ENCODE data around the gene SDF4.

Gene SDF4

DNA sequence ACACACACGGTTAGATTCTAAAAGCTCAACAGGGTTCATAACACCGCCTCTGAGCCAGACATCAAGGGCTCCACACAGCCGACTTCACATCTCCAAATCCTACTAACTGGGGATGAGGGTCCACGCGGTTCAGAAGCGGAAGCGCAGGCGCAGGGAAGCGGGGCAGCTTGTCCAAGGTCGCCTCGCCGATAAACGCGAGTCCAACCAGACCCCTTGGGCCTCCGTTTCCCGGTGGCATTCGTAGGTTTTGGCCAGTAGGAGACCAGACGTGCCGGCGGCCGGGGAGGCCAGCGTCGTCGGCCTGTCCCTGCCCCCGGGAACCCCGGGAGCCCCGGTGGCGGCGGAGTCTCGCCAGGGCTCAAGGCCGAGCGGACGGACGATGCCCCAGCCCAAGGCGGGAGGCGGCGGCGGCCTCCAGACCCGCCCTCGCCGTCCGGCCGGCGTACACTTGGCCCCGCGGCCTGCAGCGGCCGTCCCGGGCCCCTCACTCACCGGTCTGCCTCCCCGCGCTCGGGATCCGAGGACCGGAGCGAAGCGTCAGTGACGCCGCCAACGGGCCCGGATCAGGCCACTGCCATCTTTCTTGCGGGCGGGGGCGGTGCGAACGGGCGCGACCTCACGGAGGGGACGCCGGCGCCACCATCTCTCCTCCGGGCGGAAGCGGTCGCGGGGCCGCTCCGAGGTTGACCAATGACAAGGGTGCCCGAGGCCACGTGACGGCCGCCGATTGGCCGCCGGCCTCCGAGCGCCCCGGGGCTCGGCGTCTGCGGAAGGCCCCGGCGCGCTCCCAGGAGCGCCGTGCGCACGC is at the start of gene SDF4:
TSS of gene SDF4 (minus strand) at position 602 of the 808 bp plus-strand sequence. CDS start 3,229 bp downstream, outside the sequence.
- DNase-seq = peak; percentile 90

- DNase-seq = no peak
These were observed 49.1 kb upstream of the SDF4 start for GRCh38 chr1:1280782-1281481.

- no peak for DNase-seq
These were observed 47.2 kb upstream of the SDF4 start for GRCh38 chr1:1279028-1279427.

DNA sequence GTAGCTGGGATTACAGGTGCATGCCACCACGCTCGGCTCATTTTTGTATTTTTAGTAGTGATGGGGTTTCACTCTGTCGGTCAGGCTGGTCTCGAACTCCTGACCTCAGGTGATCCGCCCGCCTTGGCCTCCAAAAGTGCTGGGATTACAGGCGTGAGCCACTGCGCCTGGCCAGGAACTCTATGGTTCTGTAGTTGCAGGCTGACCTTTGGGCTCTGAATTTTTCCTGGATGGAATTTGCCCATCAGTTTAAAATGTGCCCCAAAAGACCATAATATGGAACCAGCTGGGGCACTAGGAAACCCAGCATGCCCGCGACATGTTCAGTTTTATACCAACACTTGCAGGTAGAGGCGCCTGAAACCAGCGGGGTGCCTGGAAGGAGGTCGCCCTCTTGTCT is 46.8 kb upstream of the SDF4 start:
- no peak for DNase-seq

DNA sequence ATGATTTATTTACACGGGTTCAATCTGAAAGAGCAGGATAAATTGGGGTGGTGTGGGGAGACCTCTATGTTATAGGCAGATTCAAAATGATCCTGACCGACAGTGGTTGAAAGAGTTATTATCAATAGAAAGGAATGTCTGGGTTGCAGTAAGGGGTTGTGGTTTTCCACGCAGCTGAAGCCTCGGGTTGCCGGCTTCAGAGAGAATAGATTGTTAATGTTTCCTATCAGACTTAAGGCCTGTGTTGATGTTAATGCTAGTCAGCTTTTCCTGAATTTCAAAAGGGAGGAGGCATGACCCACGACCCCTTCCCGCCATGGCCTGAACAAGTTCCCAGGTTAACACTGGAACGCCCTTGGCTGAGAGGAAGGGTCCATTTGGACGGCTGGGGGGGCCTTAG is 44.0 kb upstream of the SDF4 start:
- DNase-seq = no peak

- no peak for DNase-seq
These were observed 43.2 kb upstream of the SDF4 start for GRCh38 chr1:1274931-1275431.

DNA sequence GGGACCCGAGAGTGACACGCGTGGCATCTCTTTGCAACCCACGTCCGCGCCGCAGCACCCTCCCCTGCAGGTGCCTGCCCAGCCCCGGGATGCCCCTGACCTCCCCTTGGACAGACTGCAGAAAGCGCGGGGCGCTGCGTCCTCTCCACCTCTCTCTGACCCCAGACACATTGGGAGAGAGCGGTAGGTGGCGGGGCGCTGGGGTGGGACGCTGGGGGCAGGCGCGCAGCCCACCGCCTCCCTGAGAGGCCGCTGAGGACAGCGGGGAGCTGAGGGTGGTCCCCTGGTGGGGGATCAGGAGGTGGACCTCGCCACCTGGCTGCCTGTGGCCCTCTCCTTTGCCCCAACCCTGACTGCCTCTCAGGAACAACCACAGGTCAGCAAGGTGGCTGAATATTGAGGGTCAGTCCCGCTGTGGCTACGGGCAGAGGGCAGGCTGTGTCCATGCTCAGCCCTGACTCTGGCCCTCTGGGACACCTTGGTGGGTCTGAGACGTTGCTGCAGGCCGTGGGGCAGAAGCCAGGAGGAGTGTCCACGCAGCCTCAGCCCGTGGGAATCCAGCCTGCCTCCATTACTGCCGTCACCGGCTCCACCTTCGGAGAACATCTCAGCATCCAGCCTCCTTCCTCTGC is 42.6 kb upstream of the SDF4 start:
- no peak for DNase-seq

DNA sequence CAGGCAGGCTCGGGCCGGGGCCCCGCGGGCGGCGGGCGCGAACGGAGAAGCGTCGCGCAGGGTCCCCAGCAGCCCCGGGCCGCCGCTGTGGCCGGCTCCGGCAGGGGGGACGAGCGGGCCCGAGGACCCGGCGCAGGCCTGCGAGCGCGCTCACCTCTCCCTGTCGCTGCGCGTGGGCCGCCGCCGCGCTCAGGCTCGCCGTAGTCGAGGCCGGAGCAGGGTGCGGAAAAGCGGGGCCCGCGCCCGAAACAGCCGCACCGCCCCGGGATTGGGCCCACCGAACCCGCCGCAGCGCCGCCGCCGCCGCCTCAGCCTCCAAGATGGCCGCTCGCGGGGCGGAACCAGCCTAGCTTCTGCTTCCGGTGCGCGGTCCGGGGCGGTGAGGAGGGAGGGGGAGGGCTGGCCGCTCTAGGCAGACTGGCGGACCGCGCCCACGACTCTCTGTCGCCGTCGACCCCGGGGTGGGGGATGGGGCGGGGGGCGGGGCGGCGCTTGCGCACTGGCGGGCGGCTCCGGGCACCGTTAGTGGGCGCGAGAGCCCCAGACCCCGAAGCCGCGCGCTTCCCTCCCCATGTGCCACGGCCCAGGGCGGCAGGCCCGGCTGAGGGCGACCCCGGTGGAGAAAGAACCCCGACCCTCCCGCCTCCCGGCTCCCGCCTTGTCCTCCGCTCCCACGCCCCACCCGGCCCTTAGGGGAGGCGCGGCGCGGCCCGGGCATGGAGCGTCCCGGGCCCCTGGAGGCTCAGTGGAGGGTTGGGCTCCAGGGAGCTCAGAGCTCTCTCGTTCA is 41.9 kb upstream of the SDF4 start, which contains the start of gene UBE2J2:
TSS of gene UBE2J2 (minus strand) at position 343 of the 787 bp plus-strand sequence. CDS start 5,862 bp downstream, outside the sequence.
- peak; percentile 70 for DNase-seq

DNA sequence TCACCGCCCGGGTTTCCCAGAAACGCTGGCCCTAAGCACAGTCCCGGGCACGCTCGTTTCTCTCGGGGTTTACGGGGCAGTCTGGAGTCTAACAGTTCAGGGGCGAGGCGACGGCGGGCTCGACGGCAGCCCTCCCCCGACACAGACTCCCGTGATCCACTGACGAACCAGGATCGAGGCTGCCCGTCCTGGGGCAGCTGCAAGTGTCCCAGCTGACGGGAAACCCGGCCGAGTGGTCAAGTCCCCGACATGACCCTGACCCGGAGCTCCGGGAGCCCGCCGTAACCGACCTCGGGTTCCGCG is 41.4 kb upstream of the SDF4 start:
- no peak for DNase-seq

GRCh38 chr1:1272341-1273208 is 40.8 kb upstream of the SDF4 start:
- no peak for DNase-seq

GRCh38 chr1:1270813-1271212 is 39.0 kb upstream of the SDF4 start:
- DNase-seq = no peak

DNA sequence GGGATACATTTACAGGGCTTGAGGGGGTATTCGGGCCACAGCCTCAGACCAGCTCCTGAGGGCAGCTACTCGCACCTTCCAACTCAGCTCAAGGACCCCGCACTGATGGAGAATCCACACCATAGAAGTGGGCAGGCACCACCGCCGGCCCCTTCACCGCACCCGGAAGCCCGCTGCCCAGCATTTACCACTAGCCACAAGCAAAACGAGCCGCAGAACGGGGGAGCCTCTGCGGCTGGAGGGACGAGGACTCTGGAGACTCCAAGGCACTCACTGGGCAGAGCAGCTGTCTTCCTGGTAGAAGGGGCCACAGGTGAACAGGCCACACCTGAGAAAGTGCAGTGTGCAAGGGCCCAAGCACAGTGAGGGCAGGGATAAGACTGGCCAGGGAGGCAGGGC is 36.5 kb upstream of the SDF4 start:
- DNase-seq = no peak

DNA sequence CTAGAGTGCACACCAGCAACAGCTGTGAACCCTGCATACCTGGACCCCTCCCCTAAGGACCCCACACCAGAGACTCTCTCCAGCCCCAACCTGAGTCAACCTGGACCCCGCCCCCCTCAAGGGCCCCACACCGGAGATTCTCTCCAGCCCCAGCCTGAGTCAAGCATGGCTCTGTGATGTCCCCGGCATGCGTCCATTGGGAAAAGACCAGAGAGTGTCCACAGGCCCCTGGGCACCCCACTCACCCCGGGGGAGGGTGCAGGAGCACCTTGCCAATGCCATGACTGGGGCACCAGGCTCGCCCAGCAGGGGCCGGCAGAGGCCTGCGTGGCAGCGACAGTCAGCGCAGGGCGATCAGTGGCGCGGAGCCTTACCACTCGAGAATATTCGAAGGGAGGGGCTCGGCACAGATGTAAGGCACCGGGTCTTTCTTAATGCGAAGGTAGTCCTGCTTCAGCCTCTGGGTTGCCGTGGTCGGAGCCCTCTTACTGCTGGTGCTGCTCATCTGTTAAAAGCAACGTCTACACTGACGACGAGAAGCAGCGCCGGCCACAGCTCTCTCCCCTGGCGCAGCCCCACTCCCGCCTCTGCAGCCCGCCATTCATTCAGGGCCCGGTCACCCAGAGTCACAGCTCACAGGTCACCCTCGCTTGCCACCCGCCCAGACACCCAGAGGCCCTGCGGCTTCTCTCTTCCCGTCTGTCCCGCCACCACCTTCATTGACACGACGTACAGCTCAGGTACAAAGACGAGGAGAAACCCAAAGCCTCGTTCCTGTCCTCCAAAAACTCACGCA is 35.9 kb upstream of the SDF4 start:
- no peak for DNase-seq

GRCh38 chr1:1264868-1265272 is 33.1 kb upstream of the SDF4 start:
- DNase-seq = no peak

DNA sequence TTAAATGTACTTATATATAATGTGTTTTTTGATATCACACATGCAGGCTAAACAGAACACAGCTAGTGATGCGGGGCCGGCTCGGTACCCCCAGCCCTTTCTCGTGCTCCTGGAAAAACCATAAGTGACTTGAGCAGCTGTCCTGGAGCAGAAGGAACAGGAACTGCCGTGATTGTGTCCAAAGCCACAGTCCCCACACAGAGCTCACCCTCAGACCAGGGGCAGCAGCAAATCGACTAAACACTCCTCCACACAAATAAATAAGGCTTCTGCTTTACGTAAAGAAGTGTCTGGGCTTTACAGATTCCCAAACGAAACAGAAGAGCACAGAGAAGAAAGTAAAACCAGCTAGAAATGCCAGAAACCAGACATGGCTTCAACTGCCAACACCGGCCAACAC is 32.2 kb upstream of the SDF4 start:
- DNase-seq = no peak

DNA sequence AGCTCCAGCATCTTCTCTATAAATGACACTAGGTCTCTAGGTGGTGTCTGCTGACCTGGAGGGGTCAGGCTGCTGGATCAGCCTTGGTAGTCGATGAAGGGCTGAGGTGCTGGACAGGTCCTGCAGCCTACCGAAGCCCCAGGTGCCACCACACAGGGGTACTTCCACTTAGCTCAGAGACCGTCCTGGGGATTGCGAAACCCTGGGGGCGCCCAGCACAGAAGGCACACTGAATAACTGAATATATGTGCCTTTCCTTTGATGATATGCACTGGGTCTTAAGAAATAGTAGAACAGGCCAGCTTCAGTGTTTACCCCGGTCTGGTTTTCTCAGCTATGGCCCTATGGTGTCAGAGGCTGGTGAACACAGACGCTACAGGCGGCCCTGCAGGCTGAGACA is 31.0 kb upstream of the SDF4 start:
- no peak for DNase-seq

- no peak for DNase-seq
These were observed 30.3 kb upstream of the SDF4 start for GRCh38 chr1:1262071-1262470.

DNA sequence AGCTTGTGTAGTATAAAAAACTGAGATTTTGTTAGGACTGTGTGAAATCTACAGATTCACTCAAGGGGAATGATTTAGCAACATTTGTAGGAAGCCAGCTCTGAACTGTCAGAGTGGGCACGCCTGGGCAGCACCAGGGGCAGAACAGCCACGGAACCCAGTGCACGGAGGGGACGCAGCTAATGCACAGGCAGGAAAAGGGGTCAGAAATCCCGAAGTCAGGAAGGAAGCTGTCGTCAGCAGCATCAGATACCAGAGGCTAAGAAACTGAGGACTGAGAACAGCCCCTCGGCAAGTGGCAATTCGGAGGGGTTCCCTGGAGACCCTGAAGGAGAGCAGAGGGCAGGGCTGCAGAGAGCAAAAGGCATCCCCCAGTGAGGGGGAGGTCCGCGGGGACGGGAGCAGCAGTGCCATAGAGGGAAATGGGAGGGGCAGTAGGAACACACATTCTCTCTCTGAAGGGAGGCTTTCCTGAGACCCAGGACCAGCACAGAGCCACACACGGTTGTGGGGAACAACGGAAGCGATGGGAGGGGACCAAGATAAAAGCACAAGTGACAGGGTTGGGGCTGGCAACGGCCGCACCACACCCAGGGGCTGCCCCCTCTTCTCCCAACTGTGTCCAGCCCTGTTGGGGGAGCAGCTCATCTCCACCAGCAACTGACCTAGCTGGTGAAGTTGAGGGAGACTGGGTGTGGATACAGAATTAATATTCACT is 29.2 kb upstream of the SDF4 start:
- DNase-seq = no peak

- DNase-seq = no peak
These were observed 28.3 kb upstream of the SDF4 start for GRCh38 chr1:1259951-1260600.

- no peak for DNase-seq
These were observed 27.7 kb upstream of the SDF4 start for GRCh38 chr1:1259540-1259939.
